ENCODE results near the gene TBK1. TPM values are rescaled to one million over a fixed set of nuclear protein-coding genes. Genes with fewer than 3 reads are reported as not detected.

Gene TBK1
- total and polyA plus RNA-seq, 2 of the 13 experiments (the other 11 are each of a cell fraction or from before 2014, with no cell fraction given): 10.3 to 25.2 TPM

- TF ChIP-seq PLRG1 (conservative IDR thresholded peaks at IDR 0.05) (no peak), NFE2 (CRISPR knock-in tag; IDR thresholded peaks at IDR 0.05) (no peak), ATAD3A (CRISPR knock-in tag; IDR thresholded peaks at IDR 0.05) (0 out of 2 replicates have a peak, but pooled peaks have one; percentile 56), ZNF629 (CRISPR knock-in tag; conservative IDR thresholded peaks at IDR 0.05) (no peak; the same call in 1 of the 2 replicates), KLF11 (CRISPR knock-in tag; IDR thresholded peaks at IDR 0.05) (0 out of 2 replicates have a peak, but pooled peaks have one; percentile 48), ELF4 (CRISPR knock-in tag; IDR thresholded peaks at IDR 0.05; ENCODE audit: borderline replicate concordance) (0 out of 2 replicates have a peak, but pooled peaks have one; percentile 69), AHDC1 (CRISPR knock-in tag; IDR thresholded peaks at IDR 0.05; ENCODE audit: borderline replicate concordance) (no peak), GMEB2 (CRISPR knock-in tag; IDR thresholded peaks at IDR 0.05; ENCODE audit: low read depth) (0 out of 2 replicates have a peak, but pooled peaks have one; percentile 40), POLR2AphosphoS2 (IDR thresholded peaks at IDR 0.05; ENCODE audit: low read depth, low read length) (no peak), ATF4 (CRISPR knock-in tag; IDR thresholded peaks at IDR 0.05) (peak in 1 of 2 experiments; percentile 41; a peak in 1 of 4 replicates), REST (IDR thresholded peaks at IDR 0.05; ENCODE audit: borderline replicate concordance in 1 of 2, low read depth in 1 of 2, low read length in 2 of 2) (no peak), GMEB1 (CRISPR knock-in tag; IDR thresholded peaks at IDR 0.05; ENCODE audit: borderline replicate concordance) (peak; percentile 91), ZNF263 (CRISPR knock-in tag; IDR thresholded peaks at IDR 0.05) (no peak)
Measured at GRCh38 chr12:64451687-64452558, at the start of gene TBK1 (continued).
